ENCODE data around the gene PLD1. TPM values are rescaled to one million over a fixed set of nuclear protein-coding genes. Genes with fewer than 3 reads are reported as not detected.

Gene PLD1
- total and polyA plus RNA-seq, 2 of the 8 experiments (the other 6 are each of a cell fraction or from before 2014, with no cell fraction given), result 1.2 to 2.6 TPM

- Histone ChIP-seq H3K4ac (replicated peaks; ENCODE audit: insufficient read length, low read depth, low read length) (no peak overlapping the region), H3K27ac (ENCODE audit: low read depth, low read length) (no peak overlapping the region), H4K91ac (replicated peaks; ENCODE audit: insufficient read length, low read length) (no peak overlapping the region), H3K79me2 (ENCODE audit: control insufficient read depth in 1 of 2, insufficient read depth in 2 of 2, low read length in 2 of 2) (no peaks in the 10 kb centered on the region), H3K9ac (replicated peaks in 1 of 4; ENCODE audit: extremely low read depth in 1 of 4, low read depth in 3 of 4, low read length in 3 of 4) (no peak overlapping the region), H3K56ac (replicated peaks; ENCODE audit: insufficient read length, low read depth, low read length) (no peak overlapping the region), H3K14ac (ENCODE audit: insufficient read length) (no peak overlapping the region), H2AK5ac (ENCODE audit: low read depth, low read length) (no peak overlapping the region), H3K4me2 (ENCODE audit: insufficient read depth in 1 of 2, low read depth in 2 of 2, low read length in 2 of 2) (no peak overlapping the region), H3K4me3 (ENCODE audit: extremely low read depth in 1 of 4, insufficient read depth in 2 of 4, low read depth in 3 of 4, low read length in 4 of 4) (no peak overlapping the region), H3K27me3 (replicated peaks in 1 of 4; ENCODE audit: control insufficient read depth in 3 of 4, extremely low read depth in 1 of 4, insufficient read depth in 3 of 4, low read length in 3 of 4) (no peaks in the 10 kb centered on the region), H3K23ac (ENCODE audit: insufficient read length) (no peak overlapping the region), H2BK20ac (ENCODE audit: low read length) (no peak overlapping the region), H2BK12ac (ENCODE audit: low read depth, low read length) (no peak overlapping the region), H2BK15ac (ENCODE audit: low read length) (0 out of 2 replicates have a peak overlapping the region, but pooled peaks have one; percentile 33), H3K4me1 (replicated peaks in 1 of 4; ENCODE audit: control insufficient read depth in 3 of 4, insufficient read depth in 4 of 4, low read length in 3 of 4) (peaks cover 2 to 6% (median 3%) of the 10 kb centered on the region in 4 experiments; a peak in 5 of 7 replicates), H4K8ac (ENCODE audit: extremely low read depth, insufficient read depth, low read length) (no peak overlapping the region), H3K23me2 (ENCODE audit: low read depth, low read length) (no peaks in the 10 kb centered on the region), H2AFZ (ENCODE audit: low read length) (peak overlapping the region; percentile 78), H3K18ac (ENCODE audit: extremely low read depth, low read length) (no peak overlapping the region), H3K9me3 (ENCODE audit: insufficient read depth in 2 of 2, low read depth in 1 of 2, low read length in 1 of 2) (no peaks in the 10 kb centered on the region), H3K36me3 (ENCODE audit: control insufficient read depth in 2 of 4, insufficient read depth in 4 of 4, low read length in 3 of 4) (no peaks in the 10 kb centered on the region), H4K5ac (ENCODE audit: insufficient read length, low read depth, low read length) (no peak overlapping the region), H3K79me1 (ENCODE audit: low read depth, low read length) (no peaks in the 10 kb centered on the region), H4K20me1 (replicated peaks in 1 of 2; ENCODE audit: control insufficient read depth in 1 of 2, insufficient read depth in 2 of 2, low read length in 2 of 2) (no peaks in the 10 kb centered on the region), H2BK120ac (replicated peaks; ENCODE audit: low read depth, low read length) (no peak overlapping the region), H2BK5ac (ENCODE audit: low read depth, low read length) (no peak overlapping the region)
- ChIA-PET POLR2A (ENCODE audit: partially characterized antibody) (interaction anchor here (0.8 kb wide), 1 partner anchor 20 kb away, joined by 3 read pairs; no protein-coding TSS in a partner anchor), CTCF (ENCODE audit: partially characterized antibody) (interaction anchor here (0.7 to 3.9 kb wide), 28 partner anchors 8 to 863 kb away, joined by 3 to 25 read pairs (median 4); partner anchors contain the start of gene PLD1)
- WGBS, 2 experiments (ENCODE audit: extremely low coverage in 1 of 2, insufficient coverage in 1 of 2, insufficient read length in 1 of 2, insufficient replicate concordance in 2 of 2, low coverage in 1 of 2, low lambda C conversion rate in 2 of 2, missing lambda C conversion rate in 1 of 2), result 60% methylated on average over 6 of the region's 6 CpGs; no CpG with 5 or more reads in 1 of the 2 experiments
- DNase-seq (ENCODE audit: low read depth in 1 of 2, low spot score in 2 of 2), result peak in 1 of 2 experiments; percentile 73
- FAIRE-seq, result peak; percentile 68
- TF ChIP-seq ATF3 (IDR thresholded peaks at IDR 0.05; ENCODE audit: insufficient read depth, low read depth, low read length), result no peak
- TF ChIP-seq TCF12 (IDR thresholded peaks at IDR 0.05; ENCODE audit: low read depth, low read length), result 0 out of 2 replicates have a peak, but pooled peaks have one; percentile 53
- 0 out of 2 replicates have a peak, but pooled peaks have one; percentile 25 for TF ChIP-seq YY1 (IDR thresholded peaks at IDR 0.05; ENCODE audit: low read depth, low read length)
- TF ChIP-seq ASH2L (IDR thresholded peaks at IDR 0.05; ENCODE audit: low read length), result no peak
- TF ChIP-seq ATF2 (IDR thresholded peaks at IDR 0.05; ENCODE audit: low read length), result no peak
- no peak for TF ChIP-seq POU5F1 (IDR thresholded peaks at IDR 0.05; ENCODE audit: low read depth, low read length)
- 0 out of 2 replicates have a peak, but pooled peaks have one; percentile 25 for TF ChIP-seq TBP (IDR thresholded peaks at IDR 0.05; ENCODE audit: low read depth, low read length)
Measured at GRCh38 chr3:171829841-171830517, 19.7 kb upstream of the PLD1 start.

Data from H1 (cell line).